ENCODE measurements around the gene BLVRA.
"Not testable (repeated sequence)": the region's sequence is repeated elsewhere in the genome, so short reads cannot be mapped to it uniquely, and the experiment has no call there.

DNA sequence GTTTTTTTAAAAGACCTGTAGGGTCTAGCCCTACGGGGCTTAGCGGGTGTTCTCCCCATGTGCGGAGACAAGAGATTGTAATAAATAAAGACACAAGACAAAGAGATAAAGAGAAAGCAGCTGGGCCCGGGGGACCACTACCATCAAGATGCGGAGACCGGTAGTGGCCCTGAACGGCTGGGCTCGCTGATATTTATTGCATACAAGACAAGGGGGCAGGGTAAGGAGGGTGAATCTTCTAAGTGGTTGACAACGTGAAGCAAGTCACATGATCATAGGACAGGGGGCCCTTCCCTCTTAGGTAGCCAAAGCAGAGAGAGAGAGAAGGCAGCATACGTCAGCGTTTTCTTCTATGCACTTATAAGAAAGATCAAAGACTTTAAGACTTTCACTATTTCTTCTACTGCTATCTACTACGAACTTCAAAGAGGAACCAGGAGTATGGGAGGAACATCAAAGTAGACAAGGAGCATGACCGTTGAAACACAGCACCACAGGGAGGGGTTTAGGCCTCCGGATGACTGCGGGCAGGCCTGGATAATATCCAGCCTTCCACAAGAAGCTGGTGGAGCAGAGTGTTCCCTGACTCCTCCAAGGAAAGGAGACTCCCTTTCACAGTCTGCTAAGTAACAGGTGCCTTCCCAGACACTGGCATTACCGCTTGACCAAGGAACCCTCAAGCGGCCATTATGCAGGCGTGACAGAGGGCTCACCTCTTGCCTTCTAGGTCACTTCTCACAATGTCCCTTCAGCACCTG lies 23.7 kb upstream of the BLVRA start:
- TF ChIP-seq EP300 (IDR thresholded peaks at IDR 0.05); ESRRA (IDR thresholded peaks at IDR 0.05; ENCODE audit: borderline replicate concordance, low read length); EHMT2 (IDR thresholded peaks at IDR 0.05; ENCODE audit: low read depth); POLR2A (IDR thresholded peaks at IDR 0.05; ENCODE audit: low read length); CEBPB (IDR thresholded peaks at IDR 0.05); SMC3 (IDR thresholded peaks at IDR 0.05); RNF2 (IDR thresholded peaks at IDR 0.05; ENCODE audit: borderline replicate concordance, low read depth); ZSCAN20 (CRISPR knock-in tag; IDR thresholded peaks at IDR 0.05); MAX (IDR thresholded peaks at IDR 0.05); ZFP36 (IDR thresholded peaks at IDR 0.05; ENCODE audit: borderline replicate concordance, partially characterized antibody); NFE2L2 (conservative IDR thresholded peaks at IDR 0.05; ENCODE audit: low read length): not testable (repeated sequence)
- TF ChIP-seq, protein P1, sequence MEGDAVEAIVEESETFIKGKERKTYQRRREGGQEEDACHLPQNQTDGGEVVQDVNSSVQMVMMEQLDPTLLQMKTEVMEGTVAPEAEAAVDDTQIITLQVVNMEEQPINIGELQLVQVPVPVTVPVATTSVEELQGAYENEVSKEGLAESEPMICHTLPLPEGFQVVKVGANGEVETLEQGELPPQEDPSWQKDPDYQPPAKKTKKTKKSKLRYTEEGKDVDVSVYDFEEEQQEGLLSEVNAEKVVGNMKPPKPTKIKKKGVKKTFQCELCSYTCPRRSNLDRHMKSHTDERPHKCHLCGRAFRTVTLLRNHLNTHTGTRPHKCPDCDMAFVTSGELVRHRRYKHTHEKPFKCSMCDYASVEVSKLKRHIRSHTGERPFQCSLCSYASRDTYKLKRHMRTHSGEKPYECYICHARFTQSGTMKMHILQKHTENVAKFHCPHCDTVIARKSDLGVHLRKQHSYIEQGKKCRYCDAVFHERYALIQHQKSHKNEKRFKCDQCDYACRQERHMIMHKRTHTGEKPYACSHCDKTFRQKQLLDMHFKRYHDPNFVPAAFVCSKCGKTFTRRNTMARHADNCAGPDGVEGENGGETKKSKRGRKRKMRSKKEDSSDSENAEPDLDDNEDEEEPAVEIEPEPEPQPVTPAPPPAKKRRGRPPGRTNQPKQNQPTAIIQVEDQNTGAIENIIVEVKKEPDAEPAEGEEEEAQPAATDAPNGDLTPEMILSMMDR (IDR thresholded peaks at IDR 0.05) = not testable (repeated sequence)
- TF ChIP-seq, protein P2, sequence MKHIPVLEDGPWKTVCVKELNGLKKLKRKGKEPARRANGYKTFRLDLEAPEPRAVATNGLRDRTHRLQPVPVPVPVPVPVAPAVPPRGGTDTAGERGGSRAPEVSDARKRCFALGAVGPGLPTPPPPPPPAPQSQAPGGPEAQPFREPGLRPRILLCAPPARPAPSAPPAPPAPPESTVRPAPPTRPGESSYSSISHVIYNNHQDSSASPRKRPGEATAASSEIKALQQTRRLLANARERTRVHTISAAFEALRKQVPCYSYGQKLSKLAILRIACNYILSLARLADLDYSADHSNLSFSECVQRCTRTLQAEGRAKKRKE (CRISPR knock-in tag; IDR thresholded peaks at IDR 0.05; ENCODE audit: low read depth) = not testable (repeated sequence)
- TF ChIP-seq, protein P3, sequence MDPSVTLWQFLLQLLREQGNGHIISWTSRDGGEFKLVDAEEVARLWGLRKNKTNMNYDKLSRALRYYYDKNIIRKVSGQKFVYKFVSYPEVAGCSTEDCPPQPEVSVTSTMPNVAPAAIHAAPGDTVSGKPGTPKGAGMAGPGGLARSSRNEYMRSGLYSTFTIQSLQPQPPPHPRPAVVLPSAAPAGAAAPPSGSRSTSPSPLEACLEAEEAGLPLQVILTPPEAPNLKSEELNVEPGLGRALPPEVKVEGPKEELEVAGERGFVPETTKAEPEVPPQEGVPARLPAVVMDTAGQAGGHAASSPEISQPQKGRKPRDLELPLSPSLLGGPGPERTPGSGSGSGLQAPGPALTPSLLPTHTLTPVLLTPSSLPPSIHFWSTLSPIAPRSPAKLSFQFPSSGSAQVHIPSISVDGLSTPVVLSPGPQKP (IDR thresholded peaks at IDR 0.05; ENCODE audit: low read depth, low read length) = not testable (repeated sequence)
